ENCODE measurements around the gene NEK6.

GRCh38 chr9:124326378-124326777 lies 68.6 kb downstream of the NEK6 start:
- TF ChIP-seq CTCF (IDR thresholded peaks at IDR 0.05) (no peak), POLR2AphosphoS5 (IDR thresholded peaks at IDR 0.05) (no peak), EP300 (IDR thresholded peaks at IDR 0.05) (no peak), POLR2A (IDR thresholded peaks at IDR 0.05) (no peak)

All from upper lobe of left lung (tissue), 4 donors.